PFSK-1 (cell line): Measurements from ENCODE around the gene SLC13A3.

Experiments used
- FOXP2 ChIP-seq: optimal IDR thresholded peaks from 2 replicates; pipeline ENCODE3; 2011; ENCODE audit warnings: borderline replicate concordance, control low read depth, inconsistent platforms; ENCODE audit not compliant: insufficient read depth; ENCODE audit errors: extremely low read length, extremely low read depth
- POLR2AphosphoS5 ChIP-seq: IDR thresholded peaks from 2 replicates; pipeline ENCODE4 v1.6.1; 2012; ENCODE audit warnings: low read depth, mild to moderate bottlenecking, control low read depth, low read length, moderate library complexity
- REST ChIP-seq, 2 experiments: IDR thresholded peaks; 2 replicates each; pipeline versions ENCODE4 v1.6.1 to v1.8.0; 2011 to 2012; ENCODE audit warnings: low read depth in 2 of 2, low read length in 2 of 2, control low read depth in 1 of 2, inconsistent platforms in 1 of 2, mild to moderate bottlenecking in 1 of 2, moderate library complexity in 1 of 2; ENCODE audit not compliant: insufficient read depth in 1 of 2
- SIN3A ChIP-seq: IDR thresholded peaks from 2 replicates; pipeline ENCODE4 v1.6.1; 2012; ENCODE audit warnings: mild to moderate bottlenecking, low read length, moderate library complexity, borderline replicate concordance; ENCODE audit not compliant: insufficient read depth
- TAF1 ChIP-seq: IDR thresholded peaks from 2 replicates; pipeline ENCODE4 v1.6.1; 2012; ENCODE audit warnings: low read length, control low read depth, borderline replicate concordance; ENCODE audit not compliant: insufficient read depth

GRCh38 chr20:46576774-46577395, 74.4 kb downstream of the SLC13A3 start:
- TF ChIP-seq POLR2AphosphoS5 (no peak), TAF1 (no peak), REST (IDR thresholded peaks at IDR 0.05; ENCODE audit: insufficient read depth in 1 of 2, low read depth in 2 of 2, low read length in 2 of 2) (no peak), SIN3A (no peak), FOXP2 (no peak)
